ENCODE data around the gene PDE4B.

DNA sequence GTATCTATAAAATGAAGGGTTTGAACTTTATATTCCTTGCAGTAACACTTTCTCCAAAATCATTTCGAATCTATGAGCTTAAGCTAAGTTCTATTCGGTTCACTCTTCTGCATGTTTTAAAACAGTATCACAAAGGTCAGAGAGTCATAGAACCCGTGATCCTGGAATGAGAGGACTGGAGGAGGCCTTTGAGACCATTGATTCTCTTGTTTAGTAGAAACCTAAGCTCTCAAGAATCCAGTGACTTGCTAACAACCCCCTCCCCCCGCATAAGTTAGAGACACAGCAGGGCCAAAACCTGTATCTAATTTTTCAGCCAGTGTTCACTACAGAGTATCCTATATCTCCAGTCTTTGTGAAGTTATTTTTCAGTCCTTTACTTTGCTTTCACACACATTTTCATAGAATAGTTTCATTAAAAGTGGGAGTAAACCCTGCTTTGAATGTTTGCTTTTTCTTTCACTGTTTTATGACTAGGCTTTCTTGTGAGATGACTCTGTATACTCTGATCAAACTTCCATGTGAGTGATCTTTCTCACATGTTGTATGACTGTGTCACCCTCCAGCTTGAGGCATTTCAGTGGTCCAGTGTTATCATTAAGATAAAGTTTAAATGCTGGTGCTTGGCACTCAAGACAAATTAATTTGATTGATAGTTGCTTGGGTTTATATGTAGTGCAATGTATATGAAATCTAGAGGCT, 465.9 kb downstream of the PDE4B start:
- TF ChIP-seq, protein P1, sequence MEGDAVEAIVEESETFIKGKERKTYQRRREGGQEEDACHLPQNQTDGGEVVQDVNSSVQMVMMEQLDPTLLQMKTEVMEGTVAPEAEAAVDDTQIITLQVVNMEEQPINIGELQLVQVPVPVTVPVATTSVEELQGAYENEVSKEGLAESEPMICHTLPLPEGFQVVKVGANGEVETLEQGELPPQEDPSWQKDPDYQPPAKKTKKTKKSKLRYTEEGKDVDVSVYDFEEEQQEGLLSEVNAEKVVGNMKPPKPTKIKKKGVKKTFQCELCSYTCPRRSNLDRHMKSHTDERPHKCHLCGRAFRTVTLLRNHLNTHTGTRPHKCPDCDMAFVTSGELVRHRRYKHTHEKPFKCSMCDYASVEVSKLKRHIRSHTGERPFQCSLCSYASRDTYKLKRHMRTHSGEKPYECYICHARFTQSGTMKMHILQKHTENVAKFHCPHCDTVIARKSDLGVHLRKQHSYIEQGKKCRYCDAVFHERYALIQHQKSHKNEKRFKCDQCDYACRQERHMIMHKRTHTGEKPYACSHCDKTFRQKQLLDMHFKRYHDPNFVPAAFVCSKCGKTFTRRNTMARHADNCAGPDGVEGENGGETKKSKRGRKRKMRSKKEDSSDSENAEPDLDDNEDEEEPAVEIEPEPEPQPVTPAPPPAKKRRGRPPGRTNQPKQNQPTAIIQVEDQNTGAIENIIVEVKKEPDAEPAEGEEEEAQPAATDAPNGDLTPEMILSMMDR (IDR thresholded peaks at IDR 0.05) = no peak
- TF ChIP-seq POLR2A (IDR thresholded peaks at IDR 0.05) = no peak

Measured in heart left ventricle (tissue), 13 donors.